Measurements from ENCODE around the gene ENTREP3.

- TF ChIP-seq CTCF (IDR thresholded peaks at IDR 0.05) (no peak), POLR2A (IDR thresholded peaks at IDR 0.05) (no peak)
Observed at GRCh38 chr1:155226910-155227260, 28.4 kb downstream of the ENTREP3 start.
